Gastroesophageal sphincter (tissue), 3 donors: ENCODE measurements around the gene OBSCN.

Experiments used
- POLR2A ChIP-seq, 2 donors: fragments of 450-650 bp; IDR thresholded peaks; one replicate each; pipeline ENCODE4 v1.6.1; 2017; ENCODE audit warnings: antibody characterized with exemption in 2 of 2, mild to moderate bottlenecking in 2 of 2, moderate library complexity in 1 of 2
- POLR2AphosphoS5 ChIP-seq: sonication (generic); formaldehyde crosslinking; IDR thresholded peaks from one replicate; pipeline ENCODE4 v1.6.1; 2017; ENCODE audit warnings: antibody characterized with exemption
- TF ChIP-seq, protein P1 (sequence below), 4 experiments: fragments of 200-600 bp in 2 of 4; fragments of 450-650 bp in 2 of 4; sonication (generic) in 1 of 4; IDR thresholded peaks; one replicate each; pipeline ENCODE4 v1.5.1; 2017 to 2019; ENCODE audit warnings: antibody characterized with exemption in 4 of 4, mild to moderate bottlenecking in 2 of 4, moderate library complexity in 2 of 4

DNA sequence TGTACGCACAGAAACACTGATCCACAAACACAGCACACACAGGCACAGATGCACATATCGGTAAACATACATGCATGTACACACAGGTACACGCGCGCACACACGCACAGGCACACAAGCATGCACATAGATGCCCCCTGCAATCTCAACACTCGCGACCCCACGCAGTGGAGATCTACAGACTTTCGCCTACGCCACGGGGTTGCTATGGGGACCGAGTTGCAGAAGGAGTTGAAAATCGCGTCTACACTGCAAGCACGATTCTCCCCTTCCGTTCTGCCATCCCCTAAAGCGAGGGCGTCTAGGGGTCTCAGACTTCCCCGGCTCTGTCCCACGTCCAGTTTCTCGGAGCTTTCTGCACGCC lies 208.0 kb downstream of the OBSCN start:
- TF ChIP-seq, protein P1, sequence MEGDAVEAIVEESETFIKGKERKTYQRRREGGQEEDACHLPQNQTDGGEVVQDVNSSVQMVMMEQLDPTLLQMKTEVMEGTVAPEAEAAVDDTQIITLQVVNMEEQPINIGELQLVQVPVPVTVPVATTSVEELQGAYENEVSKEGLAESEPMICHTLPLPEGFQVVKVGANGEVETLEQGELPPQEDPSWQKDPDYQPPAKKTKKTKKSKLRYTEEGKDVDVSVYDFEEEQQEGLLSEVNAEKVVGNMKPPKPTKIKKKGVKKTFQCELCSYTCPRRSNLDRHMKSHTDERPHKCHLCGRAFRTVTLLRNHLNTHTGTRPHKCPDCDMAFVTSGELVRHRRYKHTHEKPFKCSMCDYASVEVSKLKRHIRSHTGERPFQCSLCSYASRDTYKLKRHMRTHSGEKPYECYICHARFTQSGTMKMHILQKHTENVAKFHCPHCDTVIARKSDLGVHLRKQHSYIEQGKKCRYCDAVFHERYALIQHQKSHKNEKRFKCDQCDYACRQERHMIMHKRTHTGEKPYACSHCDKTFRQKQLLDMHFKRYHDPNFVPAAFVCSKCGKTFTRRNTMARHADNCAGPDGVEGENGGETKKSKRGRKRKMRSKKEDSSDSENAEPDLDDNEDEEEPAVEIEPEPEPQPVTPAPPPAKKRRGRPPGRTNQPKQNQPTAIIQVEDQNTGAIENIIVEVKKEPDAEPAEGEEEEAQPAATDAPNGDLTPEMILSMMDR (IDR thresholded peaks at IDR 0.05) = no peak
- no peak for TF ChIP-seq POLR2A (IDR thresholded peaks at IDR 0.05)
- TF ChIP-seq POLR2AphosphoS5 = no peak
